ENCODE results near the gene LRP1B.

Gene LRP1B

DNA sequence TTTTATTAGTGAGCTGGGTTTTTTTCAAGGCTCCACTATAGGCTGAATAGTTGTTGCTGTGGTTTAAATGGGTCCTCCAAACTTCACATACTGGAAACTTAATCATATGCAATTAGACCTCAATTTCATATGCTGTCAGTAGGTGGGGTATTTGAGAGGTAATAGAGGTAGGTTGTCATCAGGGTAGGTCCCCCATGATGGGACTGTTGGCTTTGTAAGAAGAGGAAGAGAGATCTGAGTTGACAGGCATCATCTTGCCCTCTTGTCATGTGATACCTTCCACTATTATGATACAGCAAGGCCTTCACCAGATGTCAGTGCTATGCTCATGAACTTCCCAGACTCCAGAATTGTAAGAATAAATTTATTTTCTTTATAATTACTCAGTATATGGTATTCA lies 819.4 kb downstream of the LRP1B start:
- H3K79me2 ChIP-seq (ENCODE audit: insufficient read depth, low read depth) = no peaks in the 10 kb centered on the region
- no peak overlapping the region for H3K4me2 ChIP-seq
- H3K9ac ChIP-seq = no peak overlapping the region
- H3K4me1 ChIP-seq (ENCODE audit: low read depth, poor library complexity, severe bottlenecking) = no peaks in the 10 kb centered on the region
- no peak overlapping the region for H2AFZ ChIP-seq (ENCODE audit: low read depth)
- TF ChIP-seq, protein P1, sequence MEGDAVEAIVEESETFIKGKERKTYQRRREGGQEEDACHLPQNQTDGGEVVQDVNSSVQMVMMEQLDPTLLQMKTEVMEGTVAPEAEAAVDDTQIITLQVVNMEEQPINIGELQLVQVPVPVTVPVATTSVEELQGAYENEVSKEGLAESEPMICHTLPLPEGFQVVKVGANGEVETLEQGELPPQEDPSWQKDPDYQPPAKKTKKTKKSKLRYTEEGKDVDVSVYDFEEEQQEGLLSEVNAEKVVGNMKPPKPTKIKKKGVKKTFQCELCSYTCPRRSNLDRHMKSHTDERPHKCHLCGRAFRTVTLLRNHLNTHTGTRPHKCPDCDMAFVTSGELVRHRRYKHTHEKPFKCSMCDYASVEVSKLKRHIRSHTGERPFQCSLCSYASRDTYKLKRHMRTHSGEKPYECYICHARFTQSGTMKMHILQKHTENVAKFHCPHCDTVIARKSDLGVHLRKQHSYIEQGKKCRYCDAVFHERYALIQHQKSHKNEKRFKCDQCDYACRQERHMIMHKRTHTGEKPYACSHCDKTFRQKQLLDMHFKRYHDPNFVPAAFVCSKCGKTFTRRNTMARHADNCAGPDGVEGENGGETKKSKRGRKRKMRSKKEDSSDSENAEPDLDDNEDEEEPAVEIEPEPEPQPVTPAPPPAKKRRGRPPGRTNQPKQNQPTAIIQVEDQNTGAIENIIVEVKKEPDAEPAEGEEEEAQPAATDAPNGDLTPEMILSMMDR (conservative IDR thresholded peaks at IDR 0.05; ENCODE audit: low read depth, low read length) = no peak
- no peaks in the 10 kb centered on the region for H3K36me3 ChIP-seq (ENCODE audit: insufficient read depth)
- H3K27me3 ChIP-seq (ENCODE audit: insufficient read depth, low read depth) = no peaks in the 10 kb centered on the region
- H3K27ac ChIP-seq = no peak overlapping the region
- no peak overlapping the region for H3K4me3 ChIP-seq (IDR thresholded peaks at IDR 0.05; ENCODE audit: insufficient read depth, low read depth, low read length)
- H4K20me1 ChIP-seq (ENCODE audit: insufficient read depth) = no peaks in the 10 kb centered on the region

DNA sequence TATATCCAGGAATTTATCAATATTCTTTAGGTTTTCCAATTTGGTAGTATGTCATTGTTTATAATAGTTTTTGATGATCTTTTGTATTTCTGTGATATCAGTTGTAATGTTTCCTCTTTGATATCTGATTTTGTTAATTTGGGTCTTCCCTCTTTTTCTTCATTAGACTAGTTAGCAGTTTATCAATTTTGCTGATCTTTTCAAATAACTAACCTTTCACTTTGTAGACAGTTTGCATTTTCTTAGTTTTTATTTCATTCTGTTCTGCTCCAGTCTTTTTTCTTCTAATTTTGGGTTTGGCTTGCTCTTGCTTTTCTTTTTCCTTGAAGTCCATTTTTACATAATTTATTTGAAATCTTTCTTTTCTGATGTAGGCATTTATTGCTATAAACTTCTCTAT lies 824.4 kb downstream of the LRP1B start:
- TF ChIP-seq, protein P1 (conservative IDR thresholded peaks at IDR 0.05; ENCODE audit: low read depth, low read length) = no peak
- Histone ChIP-seq H3K4me1 (ENCODE audit: low read depth, poor library complexity, severe bottlenecking) (no peaks in the 10 kb centered on the region), H4K20me1 (ENCODE audit: insufficient read depth) (no peaks in the 10 kb centered on the region), H3K27me3 (ENCODE audit: insufficient read depth, low read depth) (no peaks in the 10 kb centered on the region), H2AFZ (ENCODE audit: low read depth) (no peak overlapping the region), H3K27ac (no peak overlapping the region), H3K4me3 (IDR thresholded peaks at IDR 0.05; ENCODE audit: insufficient read depth, low read depth, low read length) (no peak overlapping the region), H3K79me2 (ENCODE audit: insufficient read depth, low read depth) (no peaks in the 10 kb centered on the region), H3K36me3 (ENCODE audit: insufficient read depth) (no peaks in the 10 kb centered on the region), H3K4me2 (no peak overlapping the region), H3K9ac (no peak overlapping the region)

DNA sequence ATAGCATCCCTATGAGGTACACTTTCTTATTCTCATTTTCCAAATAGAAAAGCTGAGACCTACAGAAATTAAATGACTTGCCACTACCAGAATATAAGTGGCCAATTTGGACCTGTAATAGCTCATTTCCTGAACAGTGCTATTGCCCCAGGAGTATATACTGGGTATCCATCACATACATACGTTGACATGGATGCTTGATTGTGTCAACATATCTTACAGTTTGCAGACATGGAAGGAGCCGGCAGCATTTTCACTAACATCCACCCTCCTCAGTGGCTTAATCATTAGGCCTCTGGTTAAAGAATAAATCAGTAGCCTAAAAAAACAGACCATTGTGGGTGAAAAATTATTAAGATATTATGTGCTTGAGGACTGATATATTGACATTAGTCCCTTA lies 829.3 kb downstream of the LRP1B start:
- Histone ChIP-seq H3K4me2 (no peak overlapping the region), H3K79me2 (ENCODE audit: insufficient read depth, low read depth) (no peaks in the 10 kb centered on the region), H3K27me3 (ENCODE audit: insufficient read depth, low read depth) (no peaks in the 10 kb centered on the region), H3K4me1 (ENCODE audit: low read depth, poor library complexity, severe bottlenecking) (no peaks in the 10 kb centered on the region), H3K4me3 (IDR thresholded peaks at IDR 0.05; ENCODE audit: insufficient read depth, low read depth, low read length) (no peak overlapping the region), H2AFZ (ENCODE audit: low read depth) (no peak overlapping the region), H4K20me1 (ENCODE audit: insufficient read depth) (no peaks in the 10 kb centered on the region), H3K27ac (no peak overlapping the region), H3K9ac (no peak overlapping the region), H3K36me3 (ENCODE audit: insufficient read depth) (no peaks in the 10 kb centered on the region)
- TF ChIP-seq, protein P1 (conservative IDR thresholded peaks at IDR 0.05; ENCODE audit: low read depth, low read length) = no peak

DNA sequence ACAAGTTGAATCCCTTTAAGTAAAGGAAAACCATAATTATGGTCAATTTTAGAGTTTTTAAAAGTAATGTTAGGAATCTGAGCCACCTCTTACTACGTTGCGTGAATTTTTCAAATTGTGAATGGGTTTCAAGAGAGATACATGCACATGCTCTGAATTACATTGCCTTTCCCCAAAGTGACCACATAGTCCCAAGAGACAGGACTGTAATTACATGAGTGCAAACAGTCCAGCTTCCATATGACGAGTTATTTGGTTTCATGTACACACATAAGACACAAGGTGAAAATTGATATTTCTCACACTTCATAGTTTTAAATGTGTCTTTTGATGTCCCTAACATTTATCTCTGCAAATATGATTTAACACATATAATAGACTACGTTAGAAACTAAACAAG lies 850.8 kb downstream of the LRP1B start:
- Histone ChIP-seq H3K27me3 (ENCODE audit: insufficient read depth, low read depth) (no peaks in the 10 kb centered on the region), H3K36me3 (ENCODE audit: insufficient read depth) (no peaks in the 10 kb centered on the region), H3K27ac (no peak overlapping the region), H3K4me3 (IDR thresholded peaks at IDR 0.05; ENCODE audit: insufficient read depth, low read depth, low read length) (no peak overlapping the region), H4K20me1 (ENCODE audit: insufficient read depth) (no peaks in the 10 kb centered on the region), H3K9ac (no peak overlapping the region), H2AFZ (ENCODE audit: low read depth) (no peak overlapping the region), H3K79me2 (ENCODE audit: insufficient read depth, low read depth) (no peaks in the 10 kb centered on the region), H3K4me2 (no peak overlapping the region), H3K4me1 (ENCODE audit: low read depth, poor library complexity, severe bottlenecking) (no peaks in the 10 kb centered on the region)
- TF ChIP-seq, protein P1 (conservative IDR thresholded peaks at IDR 0.05; ENCODE audit: low read depth, low read length) = no peak

DNA sequence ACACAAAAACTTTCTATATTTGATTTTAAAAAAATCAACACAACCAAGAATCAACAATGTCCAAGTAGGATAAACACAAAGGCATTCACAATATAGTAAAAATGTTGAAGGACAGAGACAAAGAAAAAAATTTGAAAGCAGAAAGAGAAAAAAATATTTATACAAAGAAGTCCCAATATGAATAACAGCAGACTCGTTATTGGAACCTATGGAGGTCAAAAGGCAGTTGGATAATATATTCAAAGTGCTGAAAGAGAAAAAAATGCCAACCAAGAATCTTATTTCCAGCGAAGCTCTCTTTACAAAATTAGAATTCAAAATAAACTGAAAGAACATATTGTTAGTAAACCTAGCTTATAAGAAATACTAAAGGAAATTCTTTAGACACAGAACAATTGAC lies 859.5 kb downstream of the LRP1B start:
- Histone ChIP-seq H3K4me3 (IDR thresholded peaks at IDR 0.05; ENCODE audit: insufficient read depth, low read depth, low read length) (no peak overlapping the region), H2AFZ (ENCODE audit: low read depth) (no peak overlapping the region), H4K20me1 (ENCODE audit: insufficient read depth) (no peaks in the 10 kb centered on the region), H3K27me3 (ENCODE audit: insufficient read depth, low read depth) (no peaks in the 10 kb centered on the region), H3K4me2 (no peak overlapping the region), H3K4me1 (ENCODE audit: low read depth, poor library complexity, severe bottlenecking) (no peaks in the 10 kb centered on the region), H3K9ac (no peak overlapping the region), H3K79me2 (ENCODE audit: insufficient read depth, low read depth) (no peaks in the 10 kb centered on the region), H3K27ac (no peak overlapping the region), H3K36me3 (ENCODE audit: insufficient read depth) (no peaks in the 10 kb centered on the region)
- TF ChIP-seq, protein P1 (conservative IDR thresholded peaks at IDR 0.05; ENCODE audit: low read depth, low read length) = no peak

Data from KMS-11 (cell line).